Naive thymus-derived CD8-positive, alpha-beta T cell (primary cell): ENCODE data around the gene KRT80. TPM values are rescaled to one million over a fixed set of nuclear protein-coding genes. Genes with fewer than 3 reads are reported as not detected.
"Not testable (repeated sequence)": the region's sequence is repeated elsewhere in the genome, so short reads cannot be mapped to it uniquely, and the experiment has no call there.

Experiments used
- ATAC-seq, 2 donors: fragments of 150-1000 bp; cut with Tn5 transposase in 1 of 2; sonication (Bioruptor Pico), chemical (Tn5 transposase) in 1 of 2; 1 replicate in 1 of 2; 2 replicates in 1 of 2; pipeline ENCODE4 v1.10.0; 2021; ENCODE audit warnings: mild to moderate bottlenecking in 2 of 2, moderate library complexity in 2 of 2
- POLR2A ChIA-PET: fragments of 350-600 bp; sonication (Branson Sonifier 250); formaldehyde crosslinking; loops from one replicate; lab custom pipeline; 2021; ENCODE audit warnings: antibody characterized with exemption; lab: Charles Lee
- DNase-seq, 10 donors: peaks; one replicate each; pipeline versions ENCODE4 v3.0.0 to v3.0.0-alpha.2; 2020 to 2022
- H3K27ac Mint-ChIP-seq, 10 donors: one replicate each; pipeline ENCODE4 v1.8.0; 2020 to 2022; ENCODE audit warnings: mild to moderate bottlenecking in 10 of 10, mixed read lengths in 10 of 10, moderate library complexity in 4 of 10, inconsistent platforms in 1 of 10
- H3K27me3 Mint-ChIP-seq, 5 donors: one replicate each; pipeline ENCODE4 v1.8.0; 2021 to 2022; ENCODE audit warnings: mixed read lengths in 5 of 5
- H3K36me3 Mint-ChIP-seq, 3 donors: one replicate each; pipeline ENCODE4 v1.8.0; 2020 to 2022; ENCODE audit warnings: mixed read lengths in 3 of 3, mild to moderate bottlenecking in 2 of 3, inconsistent platforms in 1 of 3
- H3K4me1 Mint-ChIP-seq, 4 donors: one replicate each; pipeline ENCODE4 v1.8.0; 2021 to 2022; ENCODE audit warnings: mixed read lengths in 4 of 4
- H3K4me3 Mint-ChIP-seq, 10 donors: one replicate each; pipeline ENCODE4 v1.8.0; 2020 to 2022; ENCODE audit warnings: mild to moderate bottlenecking in 10 of 10, mixed read lengths in 10 of 10, moderate library complexity in 6 of 10, inconsistent platforms in 1 of 10
- H3K9me3 Mint-ChIP-seq, 9 donors: one replicate each; pipeline ENCODE4 v1.8.0; 2020 to 2022; ENCODE audit warnings: mixed read lengths in 9 of 9, mild to moderate bottlenecking in 3 of 9, inconsistent platforms in 1 of 9, moderate library complexity in 1 of 9
- polyA plus RNA-seq, 3 donors: library from polyadenylated mRNA; unstranded; fragments of 300-500 nt; fragmentation: Illumina TruSeq; gene quantifications; one replicate each; pipeline ENCODE4 v1.2.3, GENCODE V29; 2021
- total RNA-seq, 8 experiments: library from RNA in 2 of 8; stranded (reverse) in 2 of 8; gene quantifications; one replicate each; pipeline ENCODE4 v1.2.3 and lab custom pipeline; 2021 to 2026

Gene KRT80
- total RNA-seq (not detected), polyA plus RNA-seq (not detected), total RNA-seq (lab: John Stamatoyannopoulos, UW) (0 to 0.08 (median 0) reads per million in 6 experiments)

DNA sequence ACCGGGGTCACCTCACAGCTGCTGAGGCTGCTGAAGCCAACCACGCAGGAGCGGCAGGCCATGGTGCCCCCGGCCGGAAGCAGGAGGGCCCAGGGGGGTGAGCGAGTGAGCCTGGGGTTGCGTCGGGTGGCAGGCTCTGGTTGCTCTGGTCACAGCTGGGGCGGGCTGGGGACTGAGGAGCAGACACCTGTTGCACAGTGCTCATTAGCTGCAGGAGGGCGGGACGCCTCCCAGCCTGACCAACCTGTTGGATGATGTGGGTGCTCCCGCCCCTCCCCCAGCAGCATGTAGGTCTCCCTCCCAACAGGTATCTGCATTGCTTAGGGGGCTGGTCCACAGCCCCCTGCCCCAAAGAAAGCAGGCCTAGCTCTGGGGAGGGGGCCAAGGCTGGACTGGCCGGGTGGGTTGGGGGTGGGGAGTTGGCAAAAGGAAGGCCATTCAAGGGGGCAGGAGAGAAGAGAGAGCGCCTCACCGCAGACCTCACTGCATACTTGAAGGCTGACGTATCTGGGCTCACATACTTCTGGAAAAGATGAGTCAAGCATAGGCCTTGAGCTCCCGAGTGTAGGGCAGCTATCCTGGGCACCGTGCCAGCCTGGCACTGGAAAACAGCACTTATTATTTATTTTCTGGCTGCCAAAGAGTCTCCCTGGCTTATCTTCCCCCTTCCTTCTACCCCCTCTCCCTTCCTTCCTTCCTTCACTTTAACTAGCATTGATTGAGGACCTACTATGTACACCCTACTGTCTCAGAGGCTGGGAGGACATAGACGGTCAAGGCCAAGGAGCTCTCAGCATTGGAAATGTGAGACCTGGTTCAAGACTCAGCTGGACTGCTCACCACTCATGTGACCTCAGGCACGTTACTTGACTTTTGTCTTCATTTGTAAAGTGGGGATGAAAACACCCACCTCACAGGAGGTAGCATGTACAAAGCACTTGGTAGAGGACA lies at the start of gene KRT80:
Gene KRT80 (minus strand): TSS at position 174 of the 951 bp plus-strand sequence. CDS start 112 bp downstream, at position 62.
- Mint-ChIP-seq H3K4me1 (peaks cover 0 to 3% (median 0%) of the 10 kb centered on the region in 4 donors), H3K9me3 (no peaks in the 10 kb centered on the region), H3K36me3 (no peaks in the 10 kb centered on the region), H3K4me3 (no peak within 1 kb of the TSS), H3K27ac (peak within 1 kb of the TSS in 2 of 10 donors; percentile 21 to 29), H3K27me3 (peaks cover 4 to 18% (median 14%) of the 10 kb centered on the region in 5 donors)
- POLR2A ChIA-PET: no interaction called here
- ATAC-seq (no peak), DNase-seq (no peak)

DNA sequence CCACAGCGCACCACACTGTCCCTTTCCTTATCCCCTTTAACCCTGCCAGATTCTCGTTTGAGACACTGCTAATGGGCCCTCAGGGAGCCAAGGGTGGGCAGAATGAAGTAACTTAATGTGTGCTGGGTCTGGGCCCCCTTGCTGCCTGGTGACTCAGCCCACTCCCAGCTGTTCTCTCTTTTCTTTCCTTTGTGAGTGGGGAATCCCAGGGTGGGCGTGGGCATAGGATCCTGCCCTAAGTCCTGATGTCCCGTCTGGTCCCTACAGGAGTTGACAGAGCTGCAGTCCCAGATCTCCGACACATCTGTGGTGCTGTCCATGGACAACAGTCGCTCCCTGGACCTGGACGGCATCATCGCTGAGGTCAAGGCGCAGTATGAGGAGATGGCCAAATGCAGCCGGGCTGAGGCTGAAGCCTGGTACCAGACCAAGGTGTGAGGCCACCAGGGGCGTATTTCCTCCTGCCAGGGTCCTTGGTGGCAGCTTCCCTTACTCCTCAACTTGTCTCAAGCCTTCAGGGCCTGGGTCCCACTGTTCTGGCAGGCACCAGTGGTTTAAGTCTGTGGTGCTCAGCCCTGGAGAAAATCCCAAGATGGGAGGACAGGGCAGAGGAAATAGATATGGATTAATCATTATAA lies 49.5 kb upstream of the KRT80 start:
- no peak overlapping the region for H3K27ac Mint-ChIP-seq
- no peak for DNase-seq
- H3K36me3 Mint-ChIP-seq: no peaks in the 10 kb centered on the region
- H3K4me1 Mint-ChIP-seq: peaks cover 12 to 20% (median 13%) of the 10 kb centered on the region in 4 donors
- no peak for ATAC-seq
- H3K9me3 Mint-ChIP-seq: no peaks in the 10 kb centered on the region
- no peak overlapping the region for H3K4me3 Mint-ChIP-seq
- POLR2A ChIA-PET: no interaction called here
- H3K27me3 Mint-ChIP-seq: peaks cover 0 to 18% (median 2%) of the 10 kb centered on the region in 5 donors

DNA sequence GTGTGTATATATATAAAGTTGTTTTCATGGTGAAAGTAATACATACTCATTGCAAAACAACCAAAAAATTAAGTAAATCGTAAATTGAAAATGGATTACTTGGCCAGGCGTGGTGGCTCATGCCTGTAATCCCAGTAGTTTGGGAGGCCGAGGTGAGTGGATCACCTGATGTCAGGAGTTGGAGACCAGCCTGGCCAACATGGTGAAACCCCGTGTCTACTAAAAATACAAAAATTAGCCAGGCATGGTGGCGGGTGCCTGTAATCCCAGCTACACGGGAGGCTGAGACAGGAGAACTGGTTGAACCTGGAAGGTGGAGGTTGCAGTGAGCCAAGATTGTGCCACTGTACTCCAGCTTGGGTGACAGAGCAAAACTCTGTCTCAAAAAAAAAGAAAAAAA lies 48.4 kb upstream of the KRT80 start:
- H3K4me3 Mint-ChIP-seq, H3K27ac Mint-ChIP-seq, POLR2A ChIA-PET, DNase-seq, H3K36me3 Mint-ChIP-seq, ATAC-seq, H3K9me3 Mint-ChIP-seq: not testable (repeated sequence)
- Mint-ChIP-seq H3K27me3 (peaks cover 0 to 21% (median 5%) of the 10 kb centered on the region in 5 donors), H3K4me1 (peaks cover 12 to 20% (median 14%) of the 10 kb centered on the region in 4 donors)

DNA sequence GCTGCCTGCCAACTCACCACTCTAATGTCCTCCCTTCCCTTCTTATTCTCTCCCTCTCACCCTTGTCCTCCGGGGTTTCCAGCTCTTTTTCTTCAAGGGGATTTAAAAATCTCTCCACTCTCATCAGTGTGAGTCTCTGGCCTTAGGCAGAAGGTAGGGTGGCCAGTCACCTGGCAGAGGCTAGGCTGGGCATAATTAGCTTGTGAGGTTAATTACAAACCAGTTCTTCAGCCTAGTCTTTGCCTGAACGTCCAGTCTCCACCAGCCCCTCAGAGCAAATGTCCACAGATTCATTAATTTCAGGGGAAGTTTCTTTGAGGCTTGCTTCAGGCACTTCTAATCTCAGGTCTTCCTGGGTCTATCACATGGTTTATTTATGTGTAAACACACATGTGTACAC lies 48.0 kb upstream of the KRT80 start:
- H3K9me3 Mint-ChIP-seq: no peaks in the 10 kb centered on the region
- H3K4me3 Mint-ChIP-seq: no peak overlapping the region
- POLR2A ChIA-PET: no interaction called here
- H3K36me3 Mint-ChIP-seq: no peaks in the 10 kb centered on the region
- no peak overlapping the region for H3K27ac Mint-ChIP-seq
- DNase-seq: no peak
- H3K4me1 Mint-ChIP-seq: peaks cover 12 to 15% (median 14%) of the 10 kb centered on the region in 4 donors
- peaks cover 0 to 26% (median 6%) of the 10 kb centered on the region in 5 donors for H3K27me3 Mint-ChIP-seq
- no peak for ATAC-seq

DNA sequence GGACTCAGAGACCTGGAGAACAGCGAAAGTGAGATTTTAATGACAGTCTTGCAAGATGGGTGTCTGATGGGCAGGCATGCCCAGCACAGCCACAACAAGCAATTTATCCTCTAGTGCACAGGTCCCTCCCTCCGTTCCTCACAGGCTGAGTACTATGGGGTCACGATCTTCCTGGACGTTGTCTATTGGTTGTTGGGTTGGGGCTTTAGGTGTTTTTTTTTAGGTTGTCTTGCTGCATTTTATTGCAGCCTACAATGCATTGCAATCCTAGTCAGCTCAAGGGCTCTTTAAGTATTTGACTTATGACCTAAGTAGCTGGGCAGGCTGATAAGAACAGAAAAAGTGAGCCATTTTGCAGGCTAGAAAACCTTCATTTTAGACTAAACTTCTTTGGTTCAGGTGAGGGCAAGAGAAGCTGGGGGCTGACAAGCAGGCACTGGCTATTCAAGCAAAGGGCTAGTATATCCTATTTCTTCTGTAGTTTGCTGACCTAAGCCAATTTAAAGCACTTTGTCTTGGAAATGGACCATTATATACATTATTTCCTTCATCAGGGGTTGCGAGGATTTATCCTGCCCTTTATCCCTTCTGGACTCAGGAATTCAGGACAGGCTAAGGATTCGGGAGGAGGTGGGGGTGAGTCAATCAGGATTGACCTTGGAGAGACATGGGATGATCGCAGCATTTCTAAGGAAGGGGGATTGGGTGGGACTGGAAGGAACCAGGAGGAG lies 47.3 kb upstream of the KRT80 start:
- Mint-ChIP-seq H3K27me3 (peaks cover 4 to 33% (median 12%) of the 10 kb centered on the region in 5 donors), H3K9me3 (no peaks in the 10 kb centered on the region), H3K4me3 (peak overlapping the region in 1 of 10 donors; percentile 38), H3K36me3 (no peaks in the 10 kb centered on the region), H3K4me1 (peaks cover 8 to 11% (median 10%) of the 10 kb centered on the region in 4 donors), H3K27ac (no peak overlapping the region)
- no peak for ATAC-seq
- DNase-seq: no peak
- POLR2A ChIA-PET: no interaction called here

DNA sequence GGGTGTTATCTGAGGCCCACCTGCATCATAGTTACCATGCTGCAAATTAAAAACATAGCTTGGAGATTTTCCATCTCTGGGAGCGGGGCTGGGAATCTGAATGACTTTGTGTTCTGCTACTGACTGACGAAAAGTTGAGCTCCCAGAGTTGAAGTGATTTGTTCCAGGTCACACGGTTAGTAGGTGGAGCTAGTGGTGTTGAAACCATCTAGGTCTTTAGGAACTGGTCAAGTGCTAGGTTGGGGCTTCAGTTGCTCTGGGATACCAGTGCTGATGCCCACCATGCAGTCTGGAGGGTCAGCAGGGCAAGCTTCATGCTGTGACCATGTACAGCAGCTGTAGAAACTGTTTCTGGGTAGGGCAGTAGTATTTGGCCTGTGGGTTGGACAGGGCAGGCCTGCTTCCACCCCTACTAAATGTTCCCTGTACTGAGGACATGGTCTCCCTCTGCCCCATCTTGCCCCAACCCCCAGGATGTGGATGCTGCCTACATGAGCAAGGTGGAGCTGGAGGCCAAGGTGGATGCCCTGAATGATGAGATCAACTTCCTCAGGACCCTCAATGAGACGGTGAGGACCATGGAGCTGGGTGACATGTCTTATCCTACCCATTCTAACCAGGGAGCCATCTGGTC lies 46.5 kb upstream of the KRT80 start:
- no peak for ATAC-seq
- no peak overlapping the region for H3K4me3 Mint-ChIP-seq
- POLR2A ChIA-PET: no interaction called here
- no peak overlapping the region for H3K27ac Mint-ChIP-seq
- H3K36me3 Mint-ChIP-seq: no peaks in the 10 kb centered on the region
- H3K27me3 Mint-ChIP-seq: peaks cover 4 to 40% (median 17%) of the 10 kb centered on the region in 5 donors
- H3K4me1 Mint-ChIP-seq: peaks cover under 1 to 5% (median 4%) of the 10 kb centered on the region in 4 donors
- no peaks in the 10 kb centered on the region for H3K9me3 Mint-ChIP-seq
- DNase-seq: no peak

DNA sequence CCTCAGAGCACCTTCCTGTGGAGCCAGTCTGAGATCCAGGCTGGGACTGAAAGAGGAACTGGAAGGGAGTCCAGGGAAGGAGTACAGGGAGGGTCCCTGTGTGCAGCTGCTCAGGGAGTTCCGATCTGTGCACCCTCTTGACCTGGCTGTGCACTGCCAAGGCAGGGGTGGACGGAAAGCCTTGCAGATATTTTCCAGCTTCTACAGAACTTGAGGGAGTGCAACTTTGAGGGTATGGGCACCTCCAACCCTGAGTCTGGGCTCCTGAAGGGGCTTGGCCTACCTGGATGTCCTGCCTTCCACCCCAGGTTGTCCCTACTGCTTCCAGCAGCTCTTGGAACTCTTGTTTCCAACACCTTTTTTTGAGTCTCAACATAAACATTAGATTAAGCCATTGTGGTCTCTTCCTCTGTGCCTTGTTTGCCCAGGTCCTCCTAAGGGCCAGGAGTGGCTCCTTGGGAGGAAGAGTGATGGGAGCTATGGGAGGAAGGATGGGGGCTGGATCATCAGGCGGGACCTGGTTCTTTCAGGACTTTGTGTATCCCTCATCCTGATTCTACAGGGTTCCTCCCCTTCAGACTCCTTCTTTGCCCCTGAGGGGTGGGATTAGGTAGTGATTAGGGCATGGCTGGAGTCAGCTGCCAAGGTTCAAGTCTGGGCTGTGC lies 44.7 kb upstream of the KRT80 start:
- H3K9me3 Mint-ChIP-seq: no peaks in the 10 kb centered on the region
- H3K27ac Mint-ChIP-seq: no peak overlapping the region
- H3K36me3 Mint-ChIP-seq: no peaks in the 10 kb centered on the region
- POLR2A ChIA-PET: interaction anchor here (0.7 kb wide), 1 partner anchor 88 kb away, joined by 4 read pairs; no protein-coding TSS in a partner anchor
- no peak for ATAC-seq
- peak in 1 of 10 donors; percentile 28 for DNase-seq
- H3K27me3 Mint-ChIP-seq: peaks cover 15 to 55% (median 31%) of the 10 kb centered on the region in 5 donors
- H3K4me3 Mint-ChIP-seq: no peak overlapping the region
- peaks cover 0 to 5% (median 4%) of the 10 kb centered on the region in 4 donors for H3K4me1 Mint-ChIP-seq

DNA sequence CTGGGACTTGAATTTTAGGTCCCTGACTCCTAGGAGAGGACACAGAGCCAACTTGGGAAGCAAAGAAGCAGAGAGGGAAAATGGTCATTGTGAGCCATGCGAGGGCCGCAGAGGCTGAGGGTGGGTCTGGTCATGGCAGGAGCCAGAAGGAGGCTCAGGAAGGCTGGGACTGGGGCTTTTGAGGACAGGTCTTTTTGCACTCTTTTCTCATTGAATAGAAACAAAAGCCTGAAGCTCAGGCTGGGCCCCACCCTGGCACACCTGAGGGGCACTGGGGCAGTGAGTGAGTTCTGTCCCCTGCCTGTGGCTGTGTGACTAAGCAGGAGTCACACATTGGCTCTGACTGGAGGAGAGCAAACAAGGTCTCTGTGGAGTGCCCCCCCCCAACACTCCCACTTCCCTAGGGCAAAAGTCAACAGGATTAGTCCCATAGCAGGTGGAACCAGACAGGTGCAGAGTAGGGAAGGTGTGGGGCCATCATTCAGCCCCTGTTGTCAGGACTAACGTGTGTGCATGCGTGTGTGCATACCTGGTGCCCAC lies 44.1 kb upstream of the KRT80 start:
- Mint-ChIP-seq H3K4me3 (no peak overlapping the region), H3K4me1 (peaks cover 0 to 5% (median 4%) of the 10 kb centered on the region in 4 donors), H3K27ac (peak overlapping the region in 1 of 10 donors; percentile 2), H3K36me3 (no peaks in the 10 kb centered on the region), H3K27me3 (peaks cover 19 to 62% (median 38%) of the 10 kb centered on the region in 5 donors), H3K9me3 (no peaks in the 10 kb centered on the region)
- POLR2A ChIA-PET: interaction anchor here (0.7 kb wide), 1 partner anchor 87 kb away, joined by 4 read pairs; no protein-coding TSS in a partner anchor
- ATAC-seq (no peak), DNase-seq (peak in 1 of 10 donors; percentile 40)

DNA sequence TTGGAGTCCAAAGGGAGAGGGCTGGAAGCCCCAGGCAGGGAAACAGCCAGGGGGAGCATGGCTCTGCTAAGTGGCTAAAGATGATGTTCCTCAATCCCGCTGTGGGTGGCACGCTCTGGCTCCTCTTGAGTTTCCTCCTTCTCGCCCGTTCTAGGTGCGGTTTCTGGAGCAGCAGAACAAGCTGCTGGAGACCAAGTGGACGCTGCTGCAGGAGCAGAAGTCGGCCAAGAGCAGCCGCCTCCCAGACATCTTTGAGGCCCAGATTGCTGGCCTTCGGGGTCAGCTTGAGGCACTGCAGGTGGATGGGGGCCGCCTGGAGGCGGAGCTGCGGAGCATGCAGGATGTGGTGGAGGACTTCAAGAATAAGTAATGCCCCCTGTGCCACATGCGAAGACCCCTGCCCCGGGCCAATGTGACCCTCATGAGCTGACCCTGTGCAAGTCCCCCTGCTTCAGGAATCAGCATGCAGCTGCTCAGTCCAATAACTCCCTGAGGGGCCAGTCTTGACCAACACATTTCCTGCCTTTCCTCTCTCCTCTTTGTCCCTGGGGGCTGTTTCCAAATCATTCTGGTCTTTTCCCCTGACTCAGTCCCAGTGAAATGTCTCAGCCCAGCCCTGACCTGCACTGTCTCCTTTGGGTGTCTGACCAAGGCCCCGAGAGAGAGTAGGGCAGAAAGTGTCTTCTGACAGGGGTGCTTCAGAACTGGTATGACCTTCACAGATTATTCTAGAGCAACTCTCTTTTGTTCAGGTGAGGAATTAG lies 43.4 kb upstream of the KRT80 start:
- no peaks in the 10 kb centered on the region for H3K9me3 Mint-ChIP-seq
- no peak for DNase-seq
- POLR2A ChIA-PET: no interaction called here
- ATAC-seq: no peak
- H3K4me1 Mint-ChIP-seq: peaks cover 0 to 5% (median 4%) of the 10 kb centered on the region in 4 donors
- no peaks in the 10 kb centered on the region for H3K36me3 Mint-ChIP-seq
- H3K27me3 Mint-ChIP-seq: peaks cover 23 to 69% (median 44%) of the 10 kb centered on the region in 5 donors
- no peak overlapping the region for H3K4me3 Mint-ChIP-seq
- H3K27ac Mint-ChIP-seq: peak overlapping the region in 2 of 10 donors; percentile 2 to 37

DNA sequence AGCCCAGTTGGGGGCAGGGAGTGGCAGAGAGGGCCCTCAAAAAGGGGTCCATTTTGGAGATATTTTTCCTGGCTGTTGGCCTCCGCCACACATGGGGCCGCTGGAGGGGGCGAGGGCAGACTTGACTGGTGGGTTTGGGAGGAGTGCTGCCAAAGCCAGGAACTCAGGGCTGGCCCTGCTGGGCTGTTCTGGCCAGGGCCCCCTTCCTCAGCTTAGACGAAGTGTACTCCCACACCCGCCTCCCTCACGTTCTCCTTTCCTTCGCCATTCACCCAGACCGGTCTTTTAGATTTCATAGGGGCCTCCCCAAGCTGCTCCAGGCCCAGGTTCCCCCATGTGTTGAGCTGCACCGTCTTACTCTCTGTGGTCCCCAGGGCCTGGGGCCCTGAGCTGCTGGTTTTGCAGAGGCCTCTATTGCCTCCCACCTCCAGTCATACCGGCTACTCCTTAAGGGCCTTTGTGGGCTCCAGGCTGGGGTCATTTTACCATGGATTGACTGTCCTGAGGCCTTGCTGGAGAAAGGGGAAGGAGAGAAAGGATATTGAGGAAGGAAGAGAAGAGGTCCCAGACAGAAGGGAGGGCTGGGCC lies 42.5 kb upstream of the KRT80 start:
- POLR2A ChIA-PET: no interaction called here
- Mint-ChIP-seq H3K4me3 (no peak overlapping the region), H3K4me1 (peaks cover 0 to 5% (median 4%) of the 10 kb centered on the region in 4 donors), H3K27me3 (peaks cover 29 to 73% (median 51%) of the 10 kb centered on the region in 5 donors), H3K9me3 (no peaks in the 10 kb centered on the region), H3K36me3 (no peaks in the 10 kb centered on the region), H3K27ac (peak overlapping the region in 1 of 10 donors; percentile 85)
- ATAC-seq (no peak), DNase-seq (no peak)
